HG03439 (cell line): Measurements from ENCODE around the gene VAV2.

Source experiments
- ATAC-seq: cut with Tn5 transposase; IDR thresholded peaks from one replicate; pipeline ENCODE4 v1.9.1; 2021; ENCODE audit warnings: mild to moderate bottlenecking, moderate library complexity; ENCODE audit not compliant: unreplicated experiment

VAV2 gene

GRCh38 chr9:133735415-133735775 is 256.7 kb downstream of the VAV2 start:
- no peak for ATAC-seq

GRCh38 chr9:133734590-133735414 is 257.3 kb downstream of the VAV2 start:
- ATAC-seq, result no peak

- no peak for ATAC-seq
These were observed 258.2 kb downstream of the VAV2 start for GRCh38 chr9:133733796-133734533.

GRCh38 chr9:133733421-133733795 is 258.7 kb downstream of the VAV2 start:
- ATAC-seq, result no peak

GRCh38 chr9:133732639-133733408 is 259.3 kb downstream of the VAV2 start:
- no peak for ATAC-seq

- ATAC-seq, result no peak
These were observed 260.1 kb downstream of the VAV2 start for GRCh38 chr9:133731876-133732638.

GRCh38 chr9:133730994-133731715 is 261.0 kb downstream of the VAV2 start:
- ATAC-seq, result no peak

GRCh38 chr9:133729617-133730281 is 262.4 kb downstream of the VAV2 start:
- no peak for ATAC-seq

- ATAC-seq, result no peak
These were observed 263.1 kb downstream of the VAV2 start for GRCh38 chr9:133728856-133729616.

- ATAC-seq, result no peak
These were observed 264.2 kb downstream of the VAV2 start for GRCh38 chr9:133727876-133728441.

GRCh38 chr9:133727277-133727875 is 264.7 kb downstream of the VAV2 start:
- ATAC-seq, result no peak

GRCh38 chr9:133726401-133727276 is 265.5 kb downstream of the VAV2 start:
- no peak for ATAC-seq

- no peak for ATAC-seq
These were observed 266.2 kb downstream of the VAV2 start for GRCh38 chr9:133725886-133726285.

- no peak for ATAC-seq
These were observed 273.4 kb downstream of the VAV2 start for GRCh38 chr9:133718563-133719315.

GRCh38 chr9:133717113-133718031 is 274.8 kb downstream of the VAV2 start:
- ATAC-seq, result no peak
